PC-9 (cell line): ENCODE measurements around the gene SGMS1.

ENCODE experiments used
- EZH2 ChIP-seq: fragments of 200-600 bp; sonication (generic); IDR thresholded peaks from 2 replicates; pipeline ENCODE4 v1.8.0; 2017; ENCODE audit warnings: antibody characterized with exemption, low read depth
- TF ChIP-seq, protein P1 (sequence below): fragments of 200-600 bp; sonication (generic); conservative IDR thresholded peaks from 2 replicates; pipeline ENCODE4 v1.6.1; 2017; ENCODE audit warnings: mixed run types, antibody characterized with exemption, mild to moderate bottlenecking, moderate library complexity

DNA sequence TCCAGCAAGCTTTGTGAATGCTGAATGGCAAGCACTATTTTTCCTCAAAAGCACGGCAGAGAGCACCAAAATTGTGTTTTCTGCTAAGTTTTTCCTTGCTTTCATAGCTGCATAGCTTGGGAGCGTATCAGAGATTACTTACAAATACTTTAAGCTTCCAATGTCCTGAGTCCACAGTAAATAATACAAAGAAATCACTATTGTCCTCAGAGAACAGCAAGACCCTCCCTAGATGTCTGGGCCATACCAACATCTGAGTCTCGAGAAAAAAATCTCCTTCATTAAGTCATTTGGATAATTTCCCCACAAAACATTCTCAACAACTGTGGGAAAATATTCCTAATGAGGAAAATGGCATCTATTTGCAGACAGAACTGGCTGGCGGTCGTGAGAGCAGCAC lies 41.7 kb downstream of the SGMS1 start:
- TF ChIP-seq, protein P1, sequence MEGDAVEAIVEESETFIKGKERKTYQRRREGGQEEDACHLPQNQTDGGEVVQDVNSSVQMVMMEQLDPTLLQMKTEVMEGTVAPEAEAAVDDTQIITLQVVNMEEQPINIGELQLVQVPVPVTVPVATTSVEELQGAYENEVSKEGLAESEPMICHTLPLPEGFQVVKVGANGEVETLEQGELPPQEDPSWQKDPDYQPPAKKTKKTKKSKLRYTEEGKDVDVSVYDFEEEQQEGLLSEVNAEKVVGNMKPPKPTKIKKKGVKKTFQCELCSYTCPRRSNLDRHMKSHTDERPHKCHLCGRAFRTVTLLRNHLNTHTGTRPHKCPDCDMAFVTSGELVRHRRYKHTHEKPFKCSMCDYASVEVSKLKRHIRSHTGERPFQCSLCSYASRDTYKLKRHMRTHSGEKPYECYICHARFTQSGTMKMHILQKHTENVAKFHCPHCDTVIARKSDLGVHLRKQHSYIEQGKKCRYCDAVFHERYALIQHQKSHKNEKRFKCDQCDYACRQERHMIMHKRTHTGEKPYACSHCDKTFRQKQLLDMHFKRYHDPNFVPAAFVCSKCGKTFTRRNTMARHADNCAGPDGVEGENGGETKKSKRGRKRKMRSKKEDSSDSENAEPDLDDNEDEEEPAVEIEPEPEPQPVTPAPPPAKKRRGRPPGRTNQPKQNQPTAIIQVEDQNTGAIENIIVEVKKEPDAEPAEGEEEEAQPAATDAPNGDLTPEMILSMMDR, result no peak
- no peak for TF ChIP-seq EZH2
